GM23248 (cell line): ENCODE measurements around the gene TMEM259. TPM values are rescaled to one million over a fixed set of nuclear protein-coding genes. Genes with fewer than 3 reads are reported as not detected.

Experiments
- DNase-seq: peaks from one replicate; pipeline ENCODE4 v3.0.0-alpha.2; 2015
- H2AFZ ChIP-seq: fragments of 200-600 bp; sonication (generic); 2 replicates; pipeline ENCODE4 v1.6.1; 2016; ENCODE audit warnings: antibody characterized with exemption
- H3F3A ChIP-seq: fragments of 200-600 bp; sonication (generic); 2 replicates; pipeline ENCODE4 v1.6.1; 2016; ENCODE audit warnings: mild to moderate bottlenecking, antibody characterized with exemption, mixed run types; ENCODE audit not compliant: insufficient read depth
- H3K27ac ChIP-seq: fragments of 200-600 bp; sonication (generic); 2 replicates; pipeline ENCODE4 v1.5.1; 2016; ENCODE audit warnings: mild to moderate bottlenecking
- H3K27me3 ChIP-seq: fragments of 200-600 bp; sonication (generic); replicated peaks from 2 replicates; pipeline ENCODE4 v1.6.1; 2016; ENCODE audit warnings: mild to moderate bottlenecking; ENCODE audit not compliant: insufficient read depth
- H3K36me3 ChIP-seq: fragments of 200-600 bp; sonication (generic); 2 replicates; pipeline ENCODE4 v1.6.1; 2016; ENCODE audit warnings: low read depth, mild to moderate bottlenecking
- H3K4me1 ChIP-seq: fragments of 200-600 bp; sonication (generic); 2 replicates; pipeline ENCODE4 v1.6.1; 2016; ENCODE audit warnings: mild to moderate bottlenecking; ENCODE audit not compliant: insufficient read depth
- H3K4me2 ChIP-seq: fragments of 200-600 bp; sonication (generic); one replicate; pipeline ENCODE4 v1.6.1; 2016; ENCODE audit warnings: mild to moderate bottlenecking; ENCODE audit not compliant: unreplicated experiment
- H3K4me3 ChIP-seq: fragments of 200-600 bp; sonication (generic); 2 replicates; pipeline ENCODE4 v1.5.1; 2016; ENCODE audit warnings: mild to moderate bottlenecking
- H3K79me2 ChIP-seq: fragments of 200-600 bp; sonication (generic); 2 replicates; pipeline ENCODE4 v1.6.1; 2016; ENCODE audit warnings: mild to moderate bottlenecking; ENCODE audit not compliant: insufficient read depth
- H3K9ac ChIP-seq: fragments of 200-600 bp; sonication (generic); 2 replicates; pipeline ENCODE4 v1.6.1; 2016; ENCODE audit warnings: mild to moderate bottlenecking
- H3K9me2 ChIP-seq: fragments of 200-600 bp; sonication (generic); 2 replicates; pipeline ENCODE4 v1.6.1; 2016; ENCODE audit warnings: mixed run types, mild to moderate bottlenecking, moderate library complexity; ENCODE audit not compliant: insufficient read depth
- H3K9me3 ChIP-seq: fragments of 200-600 bp; sonication (generic); one replicate; pipeline ENCODE4 v1.6.1; 2017; ENCODE audit warnings: low read depth
- H4K20me1 ChIP-seq: fragments of 200-600 bp; sonication (generic); 2 replicates; pipeline ENCODE4 v1.6.0; 2016; ENCODE audit not compliant: insufficient read depth
- EZH2 ChIP-seq: fragments of 200-600 bp; sonication (generic); IDR thresholded peaks from 2 replicates; pipeline ENCODE4 v1.6.1; 2018; ENCODE audit warnings: antibody characterized with exemption, mild to moderate bottlenecking; ENCODE audit not compliant: insufficient read depth, poor library complexity, severe bottlenecking
- EZH2phosphoT487 ChIP-seq: fragments of 200-600 bp; sonication (generic); IDR thresholded peaks from 2 replicates; pipeline ENCODE4 v1.6.1; 2018; ENCODE audit warnings: antibody characterized with exemption, moderate library complexity, mild to moderate bottlenecking, low read depth; ENCODE audit not compliant: insufficient read depth
- WGBS, 2 experiments: methylation state at CpG; one replicate each; pipeline ENCODE4 v1.1.6; 2015 to 2017; ENCODE audit warnings: low lambda C conversion rate in 2 of 2, low coverage in 1 of 2; ENCODE audit errors: missing lambda C conversion rate in 2 of 2; 5-methylcytosine and 5-hydroxymethylcytosine counted together
- in situ Hi-C: fragments of 300-500 bp; cut with MboI; formaldehyde crosslinking; loops from 2 replicates; pipeline ENCODE4 v1.15.0; 2020
- polyA plus RNA-seq: library from polyadenylated mRNA; unstranded; fragments of >200 nt; fragmentation: Nextera tagmentation; extraction: Ambion mirVana; gene quantifications from 2 replicates; pipeline ENCODE4 v1.2.1, GENCODE V29; 2016
- small RNA-seq: library from RNA; depleted of rRNA; stranded (forward); fragments of <200 nt; gene quantifications from one replicate; pipeline ENCODE3, GENCODE V24; 2014; ENCODE audit warnings: low read depth, low replicate concordance
- total RNA-seq: library from RNA; depleted of rRNA; stranded (reverse); fragments of >200 nt; shearing (Covaris generic); gene quantifications from 2 replicates; pipeline ENCODE4 v1.2.3, GENCODE V29; 2014; rRNA removed

TMEM259 gene
- total and polyA plus RNA-seq, 2 experiments from 2014 or later: 79.7 to 132 TPM

DNA sequence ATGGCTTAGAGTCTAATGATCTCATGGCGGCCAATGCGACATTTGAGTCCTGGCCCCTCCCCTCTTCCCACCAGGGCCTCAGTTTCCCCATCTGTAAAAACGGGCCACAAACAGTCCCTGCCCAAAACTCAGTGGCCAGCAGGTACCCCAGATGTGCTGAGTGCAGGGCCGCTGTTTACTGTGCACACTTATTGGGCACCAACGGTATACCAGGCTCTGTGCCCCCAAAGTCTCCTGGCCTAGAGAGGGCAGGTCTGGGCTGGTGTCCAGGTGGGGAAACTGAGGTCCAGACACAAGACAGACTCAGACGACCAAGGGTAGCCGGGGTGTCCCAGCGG is 60.4 kb downstream of the TMEM259 start:
- Histone ChIP-seq H3K79me2 (peaks cover 64% of the 10 kb centered on the region), H3K9me3 (no peaks in the 10 kb centered on the region), H3K4me2 (no peak overlapping the region), H4K20me1 (no peaks in the 10 kb centered on the region), H3F3A (no peaks in the 10 kb centered on the region), H3K4me1 (peaks cover 7% of the 10 kb centered on the region; the same call in 1 of the 2 replicates), H2AFZ (no peak overlapping the region), H3K36me3 (peaks cover 7% of the 10 kb centered on the region), H3K27me3 (no peaks in the 10 kb centered on the region), H3K9ac (no peak overlapping the region), H3K4me3 (no peak overlapping the region), H3K27ac (no peak overlapping the region), H3K9me2 (no peaks in the 10 kb centered on the region)
- TF ChIP-seq EZH2phosphoT487: no peak
- no peak for TF ChIP-seq EZH2
- WGBS, 2 experiments: 88 to 92% methylated on average over 8 of the region's 8 CpGs
- in situ Hi-C loops: no loop called here
- DNase-seq: no peak

DNA sequence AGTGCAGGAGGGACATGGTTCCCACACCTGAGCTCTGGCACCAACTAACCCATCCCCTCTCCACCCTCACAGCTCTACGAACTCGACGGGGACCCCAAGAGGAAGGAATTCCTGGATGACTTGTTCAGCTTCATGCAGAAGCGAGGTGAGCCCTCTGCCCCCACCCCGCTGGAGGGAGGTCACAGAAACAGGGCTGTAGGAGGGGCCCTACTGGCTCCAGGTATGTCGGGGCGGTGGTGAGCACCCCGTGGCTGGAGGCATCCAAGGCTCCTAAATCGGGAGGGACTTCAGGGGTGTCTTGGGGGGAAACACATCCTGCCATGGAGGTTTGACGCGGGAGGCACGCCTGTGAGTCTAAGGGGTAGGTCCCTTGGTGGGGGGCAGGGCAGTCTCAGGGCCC is 60.9 kb downstream of the TMEM259 start:
- peaks cover 7% of the 10 kb centered on the region; the same call in 1 of the 2 replicates for H3K4me1 ChIP-seq
- no peak overlapping the region for H3K4me3 ChIP-seq
- peaks cover 69% of the 10 kb centered on the region for H3K79me2 ChIP-seq
- no peaks in the 10 kb centered on the region for H4K20me1 ChIP-seq
- WGBS, 2 experiments: 75 to 87% methylated on average over 11 to 12 of the region's 12 CpGs
- no peaks in the 10 kb centered on the region for H3K9me3 ChIP-seq
- H2AFZ ChIP-seq: no peak overlapping the region
- no peak for DNase-seq
- H3K9me2 ChIP-seq: no peaks in the 10 kb centered on the region
- peaks cover 2% of the 10 kb centered on the region for H3K36me3 ChIP-seq
- no peak overlapping the region for H3K4me2 ChIP-seq
- in situ Hi-C loops: no loop called here
- H3K9ac ChIP-seq: no peak overlapping the region
- TF ChIP-seq EZH2phosphoT487 (no peak), EZH2 (no peak)
- no peaks in the 10 kb centered on the region for H3F3A ChIP-seq
- no peak overlapping the region for H3K27ac ChIP-seq
- no peaks in the 10 kb centered on the region for H3K27me3 ChIP-seq

Small RNA genes lying within 50 kb of the gene (small RNA-seq; reads per million reads assigned to genes)
- not detected for gene RNU6-2

Other genes starting within 250 kb of the TMEM259 start
- 175 and 194 TPM in 2 replicates for gene PTBP1, start 223.7 kb downstream of the TMEM259 start, total RNA-seq
- gene PTBP1, start 223.7 kb downstream of the TMEM259 start, polyA plus RNA-seq: 157 and 160 TPM in 2 replicates
- 0.32 TPM in 1 of 2 replicates, not detected in the other for gene PLPPR3, start 199.2 kb downstream of the TMEM259 start, total RNA-seq
- gene PLPPR3, start 199.2 kb downstream of the TMEM259 start, polyA plus RNA-seq: not detected in 2 replicates
- not detected in 2 replicates for gene AZU1, start 193.3 kb downstream of the TMEM259 start, total RNA-seq
- not detected in 2 replicates for gene AZU1, start 193.3 kb downstream of the TMEM259 start, polyA plus RNA-seq
- not detected in 2 replicates for gene PRTN3, start 180.1 kb downstream of the TMEM259 start, total RNA-seq
- gene PRTN3, start 180.1 kb downstream of the TMEM259 start, polyA plus RNA-seq: not detected in 2 replicates
- 1.4 TPM in 1 of 2 replicates, not detected in the other for gene ELANE, start 168.8 kb downstream of the TMEM259 start, total RNA-seq
- 0.20 and 0.34 TPM in 2 replicates for gene ELANE, start 168.8 kb downstream of the TMEM259 start, polyA plus RNA-seq
- gene CFD, start 161.5 kb downstream of the TMEM259 start, total RNA-seq: 3.2 and 5.7 TPM in 2 replicates
- gene CFD, start 161.5 kb downstream of the TMEM259 start, polyA plus RNA-seq: 4.9 and 5.2 TPM in 2 replicates
- 20.9 and 26.6 TPM in 2 replicates for gene MED16, start 127.9 kb downstream of the TMEM259 start, total RNA-seq
- gene MED16, start 127.9 kb downstream of the TMEM259 start, polyA plus RNA-seq: 66.5 and 66.9 TPM in 2 replicates
- not detected in 2 replicates for gene RNU6-9, start 127.6 kb downstream of the TMEM259 start, total RNA-seq
- gene RNU6-9, start 127.6 kb downstream of the TMEM259 start, polyA plus RNA-seq: not detected in 2 replicates
- 41.6 and 50.9 TPM in 2 replicates for gene R3HDM4, start 107.9 kb downstream of the TMEM259 start, total RNA-seq
- gene R3HDM4, start 107.9 kb downstream of the TMEM259 start, polyA plus RNA-seq: 52.7 and 58.1 TPM in 2 replicates
- gene KISS1R, start 103.8 kb downstream of the TMEM259 start, total RNA-seq: not detected in 2 replicates
- gene KISS1R, start 103.8 kb downstream of the TMEM259 start, polyA plus RNA-seq: not detected in 2 replicates
- 6.7 and 8.5 TPM in 2 replicates for gene ARID3A, start 95.1 kb downstream of the TMEM259 start, total RNA-seq
- gene ARID3A, start 95.1 kb downstream of the TMEM259 start, polyA plus RNA-seq: 2.4 and 2.8 TPM in 2 replicates
- gene WDR18, start 36.8 kb downstream of the TMEM259 start, total RNA-seq: 63.5 and 83.4 TPM in 2 replicates
- 143 and 157 TPM in 2 replicates for gene WDR18, start 36.8 kb downstream of the TMEM259 start, polyA plus RNA-seq
- gene GRIN3B, start 20.7 kb downstream of the TMEM259 start, total RNA-seq: 0.25 and 0.54 TPM in 2 replicates
- not detected in 2 replicates for gene GRIN3B, start 20.7 kb downstream of the TMEM259 start, polyA plus RNA-seq
- gene RNU6-2, start 399 bp upstream of the TMEM259 start, total RNA-seq: not detected in 2 replicates
- not detected in 2 replicates for gene RNU6-2, start 399 bp upstream of the TMEM259 start, polyA plus RNA-seq
- gene CNN2, start 5.5 kb upstream of the TMEM259 start, total RNA-seq: 239 and 244 TPM in 2 replicates
- gene CNN2, start 5.5 kb upstream of the TMEM259 start, polyA plus RNA-seq: 400 and 415 TPM in 2 replicates
- gene ABCA7, start 19.0 kb upstream of the TMEM259 start, total RNA-seq: 1.1 and 2.1 TPM in 2 replicates
- gene ABCA7, start 19.0 kb upstream of the TMEM259 start, polyA plus RNA-seq: 1.7 and 2.6 TPM in 2 replicates
- 1.5 and 6.3 TPM in 2 replicates for gene ARHGAP45, start 46.0 kb upstream of the TMEM259 start, total RNA-seq
- gene ARHGAP45, start 46.0 kb upstream of the TMEM259 start, polyA plus RNA-seq: 3.2 and 3.5 TPM in 2 replicates
- 172 and 233 TPM in 2 replicates for gene POLR2E, start 74.3 kb upstream of the TMEM259 start, total RNA-seq
- gene POLR2E, start 74.3 kb upstream of the TMEM259 start, polyA plus RNA-seq: 336 and 347 TPM in 2 replicates
- gene GPX4, start 82.9 kb upstream of the TMEM259 start, total RNA-seq: 298 and 323 TPM in 2 replicates
- gene GPX4, start 82.9 kb upstream of the TMEM259 start, polyA plus RNA-seq: 601 and 607 TPM in 2 replicates
- gene SBNO2, start 153.1 kb upstream of the TMEM259 start, total RNA-seq: 64.5 and 70.4 TPM in 2 replicates
- gene SBNO2, start 153.1 kb upstream of the TMEM259 start, polyA plus RNA-seq: 7.5 and 11.9 TPM in 2 replicates
- 64.1 and 66.5 TPM in 2 replicates for gene STK11, start 184.7 kb upstream of the TMEM259 start, total RNA-seq
- 4.3 and 4.6 TPM in 2 replicates for gene STK11, start 184.7 kb upstream of the TMEM259 start, polyA plus RNA-seq
- 2.7 and 4.5 TPM in 2 replicates for gene CBARP, start 216.9 kb upstream of the TMEM259 start, total RNA-seq
- gene CBARP, start 216.9 kb upstream of the TMEM259 start, polyA plus RNA-seq: 0.29 and 0.41 TPM in 2 replicates
- gene ATP5F1D, start 220.6 kb upstream of the TMEM259 start, total RNA-seq: 27.4 and 38.9 TPM in 2 replicates
- gene ATP5F1D, start 220.6 kb upstream of the TMEM259 start, polyA plus RNA-seq: 287 and 290 TPM in 2 replicates
- 9.4 and 18.5 TPM in 2 replicates for gene MIDN, start 227.5 kb upstream of the TMEM259 start, total RNA-seq
- 3.1 and 4.0 TPM in 2 replicates for gene MIDN, start 227.5 kb upstream of the TMEM259 start, polyA plus RNA-seq
- 239 and 392 TPM in 2 replicates for gene CIRBP, start 248.2 kb upstream of the TMEM259 start, total RNA-seq
- gene CIRBP, start 248.2 kb upstream of the TMEM259 start, polyA plus RNA-seq: 163 and 185 TPM in 2 replicates